Measurements from ENCODE around the gene CPZ. TPM values are rescaled to one million over a fixed set of nuclear protein-coding genes. Genes with fewer than 3 reads are reported as not detected.

The CPZ gene
- total and polyA plus RNA-seq, 2 experiments from 2014 or later: 13.4 to 19.0 TPM

GRCh38 chr4:8586671-8587468 lies 5.7 kb upstream of the CPZ start:
- H3K27ac ChIP-seq: no peak overlapping the region
- no peaks in the 10 kb centered on the region for H3K9me3 ChIP-seq (ENCODE audit: low read depth)
- TF ChIP-seq EZH2 (IDR thresholded peaks at IDR 0.05; ENCODE audit: insufficient read depth, poor library complexity, severe bottlenecking) (no peak), EZH2phosphoT487 (IDR thresholded peaks at IDR 0.05; ENCODE audit: insufficient read depth, low read depth) (no peak)
- H3K4me1 ChIP-seq (ENCODE audit: insufficient read depth): peaks cover 12% of the 10 kb centered on the region
- H3K9ac ChIP-seq: no peak overlapping the region
- no peak overlapping the region for H3K4me3 ChIP-seq
- no peak overlapping the region for H3K4me2 ChIP-seq (ENCODE audit: unreplicated experiment)
- H3F3A ChIP-seq (ENCODE audit: insufficient read depth): no peaks in the 10 kb centered on the region
- H4K20me1 ChIP-seq (ENCODE audit: insufficient read depth): no peaks in the 10 kb centered on the region
- no peak for DNase-seq
- no peak overlapping the region for H2AFZ ChIP-seq
- no peaks in the 10 kb centered on the region for H3K9me2 ChIP-seq (ENCODE audit: insufficient read depth)
- H3K27me3 ChIP-seq (replicated peaks; ENCODE audit: insufficient read depth): peaks cover 23% of the 10 kb centered on the region
- in situ Hi-C loops (cut with MboI): no loop called here
- no peaks in the 10 kb centered on the region for H3K79me2 ChIP-seq (ENCODE audit: insufficient read depth)
- no peaks in the 10 kb centered on the region for H3K36me3 ChIP-seq (ENCODE audit: low read depth)
- WGBS, 2 experiments (ENCODE audit: low coverage in 1 of 2, low lambda C conversion rate in 2 of 2, missing lambda C conversion rate in 2 of 2): 76 to 77% methylated on average over 36 of the region's 37 CpGs

- Histone ChIP-seq H3K36me3 (ENCODE audit: low read depth) (no peaks in the 10 kb centered on the region), H3K9me3 (ENCODE audit: low read depth) (no peaks in the 10 kb centered on the region), H3K27ac (no peak overlapping the region), H3K9me2 (ENCODE audit: insufficient read depth) (no peaks in the 10 kb centered on the region), H3K27me3 (replicated peaks; ENCODE audit: insufficient read depth) (peaks cover 23% of the 10 kb centered on the region), H3K4me1 (ENCODE audit: insufficient read depth) (peaks cover 12% of the 10 kb centered on the region), H4K20me1 (ENCODE audit: insufficient read depth) (no peaks in the 10 kb centered on the region), H3K4me2 (ENCODE audit: unreplicated experiment) (no peak overlapping the region), H3K9ac (no peak overlapping the region), H2AFZ (no peak overlapping the region), H3K4me3 (no peak overlapping the region), H3K79me2 (ENCODE audit: insufficient read depth) (no peaks in the 10 kb centered on the region), H3F3A (ENCODE audit: insufficient read depth) (no peaks in the 10 kb centered on the region)
- TF ChIP-seq EZH2phosphoT487 (IDR thresholded peaks at IDR 0.05; ENCODE audit: insufficient read depth, low read depth) (no peak), EZH2 (IDR thresholded peaks at IDR 0.05; ENCODE audit: insufficient read depth, poor library complexity, severe bottlenecking) (no peak)
- DNase-seq: no peak
- in situ Hi-C loops (cut with MboI): no loop called here
- 70 to 81% methylated on average over 18 of the region's 18 CpGs for WGBS, 2 experiments (ENCODE audit: low coverage in 1 of 2, low lambda C conversion rate in 2 of 2, missing lambda C conversion rate in 2 of 2)
Observed at GRCh38 chr4:8587469-8588195, 4.9 kb upstream of the CPZ start.

- 67 to 86% methylated on average over 2 of the region's 2 CpGs for WGBS, 2 experiments (ENCODE audit: low coverage in 1 of 2, low lambda C conversion rate in 2 of 2, missing lambda C conversion rate in 2 of 2)
- peaks cover 27% of the 10 kb centered on the region for H3K27me3 ChIP-seq (replicated peaks; ENCODE audit: insufficient read depth)
Observed at GRCh38 chr4:8588196-8588470, 4.4 kb upstream of the CPZ start.

GRCh38 chr4:8589336-8589735 lies 3.2 kb upstream of the CPZ start:
- no peaks in the 10 kb centered on the region for H4K20me1 ChIP-seq (ENCODE audit: insufficient read depth)
- no peaks in the 10 kb centered on the region for H3K9me3 ChIP-seq (ENCODE audit: low read depth)
- H3K4me3 ChIP-seq: no peak overlapping the region
- TF ChIP-seq EZH2 (IDR thresholded peaks at IDR 0.05; ENCODE audit: insufficient read depth, poor library complexity, severe bottlenecking): no peak
- TF ChIP-seq EZH2phosphoT487 (IDR thresholded peaks at IDR 0.05; ENCODE audit: insufficient read depth, low read depth): no peak
- H3K9ac ChIP-seq: no peak overlapping the region
- no peaks in the 10 kb centered on the region for H3K79me2 ChIP-seq (ENCODE audit: insufficient read depth)
- H3K27ac ChIP-seq: no peak overlapping the region
- no peak for DNase-seq
- peaks cover 12% of the 10 kb centered on the region for H3K4me1 ChIP-seq (ENCODE audit: insufficient read depth)
- no peaks in the 10 kb centered on the region for H3K36me3 ChIP-seq (ENCODE audit: low read depth)
- H3K9me2 ChIP-seq (ENCODE audit: insufficient read depth): no peaks in the 10 kb centered on the region
- H3K4me2 ChIP-seq (ENCODE audit: unreplicated experiment): no peak overlapping the region
- H3K27me3 ChIP-seq (replicated peaks; ENCODE audit: insufficient read depth): peaks cover 29% of the 10 kb centered on the region
- H2AFZ ChIP-seq: no peak overlapping the region
- in situ Hi-C loops (cut with MboI): no loop called here
- no peaks in the 10 kb centered on the region for H3F3A ChIP-seq (ENCODE audit: insufficient read depth)
- WGBS, 2 experiments (ENCODE audit: low coverage in 1 of 2, low lambda C conversion rate in 2 of 2, missing lambda C conversion rate in 2 of 2): 77 to 78% methylated on average over 10 of the region's 10 CpGs

More at GRCh38 chr4:8588196-8588470, 4.4 kb upstream of the CPZ start:
- no peak overlapping the region for H3K4me2 ChIP-seq (ENCODE audit: unreplicated experiment)
- H3K36me3 ChIP-seq (ENCODE audit: low read depth): no peaks in the 10 kb centered on the region
- H3K9ac ChIP-seq: no peak overlapping the region
- no peak overlapping the region for H2AFZ ChIP-seq
- H3K79me2 ChIP-seq (ENCODE audit: insufficient read depth): no peaks in the 10 kb centered on the region
- no peaks in the 10 kb centered on the region for H3F3A ChIP-seq (ENCODE audit: insufficient read depth)
- no peak overlapping the region for H3K27ac ChIP-seq
- H3K9me3 ChIP-seq (ENCODE audit: low read depth): no peaks in the 10 kb centered on the region
- TF ChIP-seq EZH2phosphoT487 (IDR thresholded peaks at IDR 0.05; ENCODE audit: insufficient read depth, low read depth): no peak
- TF ChIP-seq EZH2 (IDR thresholded peaks at IDR 0.05; ENCODE audit: insufficient read depth, poor library complexity, severe bottlenecking): no peak
- peaks cover 12% of the 10 kb centered on the region for H3K4me1 ChIP-seq (ENCODE audit: insufficient read depth)
- no peaks in the 10 kb centered on the region for H4K20me1 ChIP-seq (ENCODE audit: insufficient read depth)
- in situ Hi-C loops (cut with MboI): no loop called here
- no peak for DNase-seq
- H3K9me2 ChIP-seq (ENCODE audit: insufficient read depth): no peaks in the 10 kb centered on the region
- no peak overlapping the region for H3K4me3 ChIP-seq
